Prostate gland (tissue), 2 donors: Measurements from ENCODE around the gene PLCB1. TPM values are rescaled to one million over a fixed set of nuclear protein-coding genes. Genes with fewer than 3 reads are reported as not detected.

Experiments used
- DNase-seq: peaks from one replicate; pipeline ENCODE4 v3.0.0-alpha.2; 2019; ENCODE audit warnings: low spot score
- H3K27ac ChIP-seq, 2 donors: fragments of 200-600 bp; sonication (generic); 2 replicates each; pipeline ENCODE4 v1.5.1; 2017 to 2019
- H3K27me3 ChIP-seq: fragments of 200-600 bp; sonication (generic); replicated peaks from 2 replicates; pipeline ENCODE4 v1.5.1; 2019; ENCODE audit not compliant: insufficient read depth
- H3K36me3 ChIP-seq, 2 donors: fragments of 200-600 bp; sonication (generic); 1 replicate in 1 of 2; 2 replicates in 1 of 2; pipeline versions ENCODE4 v1.5.1 to v1.8.1; 2017 to 2019
- H3K4me1 ChIP-seq: fragments of 200-600 bp; sonication (generic); replicated peaks from 2 replicates; pipeline ENCODE4 v1.5.1; 2019
- H3K4me3 ChIP-seq, 2 donors: fragments of 200-600 bp; sonication (generic); 2 replicates each; pipeline ENCODE4 v1.5.1; 2017 to 2019
- H3K9me3 ChIP-seq: fragments of 200-600 bp; sonication (generic); 2 replicates; pipeline ENCODE4 v1.5.1; 2017
- CTCF ChIP-seq, 4 experiments: fragments of 200-600 bp in 2 of 4; fragments of 450-650 bp in 2 of 4; sonication (generic) in 2 of 4; IDR thresholded peaks; 1 replicate in 3 of 4; 2 replicates in 1 of 4; pipeline ENCODE4 v1.5.1; 2016 to 2019; ENCODE audit warnings: antibody characterized with exemption in 4 of 4, mild to moderate bottlenecking in 2 of 4, moderate library complexity in 2 of 4
- POLR2A ChIP-seq: fragments of 450-650 bp; IDR thresholded peaks from one replicate; pipeline ENCODE4 v1.6.1; 2016; ENCODE audit warnings: antibody characterized with exemption, mild to moderate bottlenecking
- POLR2AphosphoS5 ChIP-seq: sonication (generic); formaldehyde crosslinking; IDR thresholded peaks from one replicate; pipeline ENCODE4 v1.6.1; 2017; ENCODE audit warnings: antibody characterized with exemption
- WGBS: methylation state at CpG from one replicate; pipeline ENCODE4 v1.1.5; 2018; 5-methylcytosine and 5-hydroxymethylcytosine counted together
- intact Hi-C: fragments of 100-400 bp; cut with DNase I; formaldehyde crosslinking; loops from one replicate; pipeline ENCODE4 v1.14.2; 2022
- total RNA-seq, 2 donors: library from RNA; depleted of rRNA; stranded (reverse); fragments of >200 nt; gene quantifications; one replicate each; pipeline ENCODE4 v1.1.0, GENCODE V29; 2016

PLCB1 gene
- total RNA-seq, 2 donors from 2014 or later, result 24.3 to 26.3 TPM

DNA sequence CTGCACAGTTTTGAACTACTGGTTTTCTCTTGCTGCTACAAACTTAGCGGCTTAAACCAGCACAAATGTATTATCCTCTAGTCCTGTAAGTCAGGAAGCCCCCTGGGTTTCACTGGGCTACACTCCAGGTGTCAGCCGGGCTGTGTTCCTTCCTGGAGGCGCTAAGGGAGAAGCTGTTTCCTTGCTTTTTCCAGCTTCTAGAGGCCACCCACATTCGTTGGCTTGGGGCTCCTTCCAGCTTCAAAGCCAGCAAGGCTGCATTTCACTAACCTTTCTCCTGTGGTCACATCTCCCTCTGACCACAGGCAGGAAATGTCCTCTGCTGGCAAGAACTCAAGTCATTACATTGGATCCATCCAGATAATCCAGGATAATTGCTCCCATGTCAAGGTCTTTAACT is 586.2 kb downstream of the PLCB1 start:
- no peak for DNase-seq
- intact Hi-C loops, result no loop called here
- no peaks in the 10 kb centered on the region for H3K9me3 ChIP-seq
- no peaks in the 10 kb centered on the region for H3K27me3 ChIP-seq
- TF ChIP-seq POLR2A (no peak), CTCF (IDR thresholded peaks at IDR 0.05) (no peak), POLR2AphosphoS5 (no peak)
- H3K4me1 ChIP-seq, result no peaks in the 10 kb centered on the region
- H3K36me3 ChIP-seq, result no peaks in the 10 kb centered on the region
- no peak overlapping the region for H3K4me3 ChIP-seq
- H3K27ac ChIP-seq, result no peak overlapping the region
- WGBS, result 86% methylated on average over 4 of the region's 4 CpGs

DNA sequence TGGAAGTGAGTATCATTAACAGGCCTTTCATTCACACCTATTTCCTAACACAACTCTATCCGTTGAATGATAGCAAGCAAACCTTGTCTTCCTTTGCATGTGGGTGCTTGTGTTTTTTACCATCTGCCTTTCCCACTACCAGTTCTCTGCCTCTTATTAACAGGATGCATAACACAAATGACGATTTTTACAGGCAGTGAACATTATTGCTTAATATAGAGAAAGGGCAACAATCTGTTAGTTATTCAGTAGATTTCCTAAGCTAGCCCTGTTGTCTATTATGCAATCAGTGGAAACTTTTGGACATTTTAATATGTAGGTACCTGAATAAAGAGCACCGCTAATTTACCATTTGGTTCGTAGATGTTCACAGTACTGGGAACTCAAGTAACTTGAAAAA is 588.0 kb downstream of the PLCB1 start:
- Histone ChIP-seq H3K36me3 (no peaks in the 10 kb centered on the region), H3K4me1 (no peaks in the 10 kb centered on the region), H3K9me3 (no peaks in the 10 kb centered on the region), H3K4me3 (no peak overlapping the region), H3K27me3 (no peaks in the 10 kb centered on the region), H3K27ac (no peak overlapping the region)
- DNase-seq, result no peak
- TF ChIP-seq POLR2A (no peak), CTCF (IDR thresholded peaks at IDR 0.05) (no peak), POLR2AphosphoS5 (no peak)
- WGBS, result 16% methylated on average over 4 of the region's 4 CpGs
- intact Hi-C loops, result loop anchor here (2.0 to 10.0 kb wide), 3 partner anchors 325 to 783 kb away; no protein-coding TSS in a partner anchor

GRCh38 chr20:8721098-8721497 is 589.0 kb downstream of the PLCB1 start:
- peak in 3 of 4 experiments; percentile 59 to 73 (median 72) for TF ChIP-seq CTCF (IDR thresholded peaks at IDR 0.05)
- no peak for TF ChIP-seq POLR2A
- 25% methylated on average over 5 of the region's 5 CpGs for WGBS

GRCh38 chr20:8722277-8722928 is 590.3 kb downstream of the PLCB1 start:
- DNase-seq, result peak; percentile 32
- H3K27me3 ChIP-seq, result no peaks in the 10 kb centered on the region

More at GRCh38 chr20:8721098-8721497, 589.0 kb downstream of the PLCB1 start:
- intact Hi-C loops, result loop anchor here (1.0 to 10.0 kb wide), 4 partner anchors 326 to 784 kb away; partner anchors contain the start of gene PLCB1
- Histone ChIP-seq H3K27ac (no peak overlapping the region), H3K27me3 (no peaks in the 10 kb centered on the region), H3K4me1 (no peaks in the 10 kb centered on the region), H3K4me3 (no peak overlapping the region), H3K9me3 (no peaks in the 10 kb centered on the region), H3K36me3 (no peaks in the 10 kb centered on the region)
- peak; percentile 57 for DNase-seq

More at GRCh38 chr20:8722277-8722928, 590.3 kb downstream of the PLCB1 start:
- Histone ChIP-seq H3K36me3 (no peaks in the 10 kb centered on the region), H3K4me1 (no peaks in the 10 kb centered on the region), H3K27ac (no peak overlapping the region), H3K9me3 (no peaks in the 10 kb centered on the region), H3K4me3 (no peak overlapping the region)
- TF ChIP-seq CTCF (IDR thresholded peaks at IDR 0.05) (peak; percentile 60 to 80 (median 72)), POLR2AphosphoS5 (no peak)
- 28% methylated on average over 8 of the region's 8 CpGs for WGBS
- intact Hi-C loops, result loop anchor here (5.0 to 10.0 kb wide), 2 partner anchors 328 to 785 kb away; no protein-coding TSS in a partner anchor
